SH-SY5Y (cell line): Measurements from ENCODE around the gene NOA1.

ENCODE experiments used
- GATA2 ChIP-seq: IDR thresholded peaks from 2 replicates; pipeline ENCODE4 v1.6.1; 2011; ENCODE audit warnings: mild to moderate bottlenecking, low read depth, low read length
- GATA3 ChIP-seq: IDR thresholded peaks from 2 replicates; pipeline ENCODE4 v1.6.1; 2011; ENCODE audit warnings: low read depth, mild to moderate bottlenecking, low read length, moderate library complexity

DNA sequence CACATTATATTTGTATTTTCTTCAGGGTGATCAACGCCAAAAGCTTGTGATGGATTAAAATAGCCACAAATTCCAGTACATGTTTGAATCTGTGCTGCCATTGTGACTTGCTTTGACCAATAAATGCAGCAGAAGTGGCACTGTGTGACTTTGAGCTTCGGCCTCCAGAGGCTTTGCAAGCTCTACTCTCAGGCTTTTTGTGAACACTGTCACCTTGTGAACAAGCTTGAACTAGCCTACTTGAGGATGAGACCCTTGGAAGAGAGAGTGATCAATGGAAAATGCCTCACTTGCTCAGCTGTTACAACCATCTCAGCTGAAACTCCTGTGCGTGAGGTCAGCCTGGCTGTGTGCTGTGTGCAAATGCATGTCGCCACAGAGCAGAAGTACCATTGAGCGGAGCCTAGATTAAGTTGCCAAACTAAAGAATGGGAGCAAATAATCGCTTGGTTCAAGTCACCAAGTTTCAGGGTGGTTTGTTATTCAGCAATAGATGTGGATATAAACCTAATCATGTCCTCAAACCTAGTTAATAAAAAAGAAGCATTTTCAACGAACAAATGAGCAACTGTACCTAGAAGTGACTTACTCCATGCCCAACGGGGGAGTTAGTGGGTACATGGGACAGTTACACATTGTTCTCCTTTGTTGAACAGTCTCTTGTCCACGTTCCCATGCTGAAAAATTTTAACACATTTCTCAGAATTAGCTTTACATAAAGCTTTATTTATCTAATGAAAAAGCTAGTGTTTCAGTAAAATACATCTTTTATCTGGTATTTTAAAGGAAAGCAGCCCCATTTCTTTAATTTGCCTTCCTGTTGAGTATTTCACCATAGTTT lies 23.5 kb downstream of the NOA1 start:
- TF ChIP-seq GATA2 (no peak), GATA3 (no peak)
